H9 (cell line): ENCODE measurements around the gene PLA2G4D. TPM values are rescaled to one million over a fixed set of nuclear protein-coding genes. Genes with fewer than 3 reads are reported as not detected.

Source experiments
- DNase-seq: peaks from one replicate; pipeline ENCODE4 v3.0.0-alpha.2; 2017
- H2AFZ ChIP-seq: one replicate; pipeline ENCODE4 v1.6.1; 2013; ENCODE audit warnings: mild to moderate bottlenecking, low read length, control low read depth, moderate library complexity
- H2AK5ac ChIP-seq: 2 replicates; pipeline ENCODE4 v1.6.1; 2013; ENCODE audit warnings: low read length, control low read depth, mixed read lengths; ENCODE audit not compliant: insufficient read length
- H2BK120ac ChIP-seq: one replicate; pipeline ENCODE4 v1.6.1; 2013; ENCODE audit warnings: low read depth, mild to moderate bottlenecking, low read length, control low read depth, inconsistent platforms; ENCODE audit not compliant: poor library complexity, severe bottlenecking
- H2BK12ac ChIP-seq: 2 replicates; pipeline ENCODE4 v1.6.1; 2013; ENCODE audit warnings: low read length, control low read depth, mixed read lengths, low read depth; ENCODE audit not compliant: insufficient read length
- H2BK15ac ChIP-seq: 2 replicates; pipeline ENCODE4 v1.6.1; 2013; ENCODE audit warnings: low read depth, low read length, control low read depth
- H2BK20ac ChIP-seq: one replicate; pipeline ENCODE4 v1.6.1; 2013; ENCODE audit warnings: low read depth, mild to moderate bottlenecking, low read length, control low read depth, inconsistent platforms; ENCODE audit not compliant: poor library complexity, severe bottlenecking
- H2BK5ac ChIP-seq: 2 replicates; pipeline ENCODE4 v1.6.1; 2013; ENCODE audit warnings: low read length, control low read depth, mixed read lengths; ENCODE audit not compliant: insufficient read length
- H3K14ac ChIP-seq: 2 replicates; pipeline ENCODE4 v1.6.1; 2013; ENCODE audit warnings: low read length, control low read depth; ENCODE audit not compliant: insufficient read depth
- H3K18ac ChIP-seq: 2 replicates; pipeline ENCODE4 v1.6.1; 2013; ENCODE audit warnings: low read depth, mild to moderate bottlenecking, mixed read lengths, low read length, control low read depth; ENCODE audit not compliant: insufficient read length
- H3K23ac ChIP-seq: 2 replicates; pipeline ENCODE4 v1.6.1; 2013; ENCODE audit warnings: low read length, control low read depth, mixed read lengths, low read depth; ENCODE audit not compliant: insufficient read length
- H3K23me2 ChIP-seq: 2 replicates; pipeline ENCODE4 v1.6.1; 2013; ENCODE audit warnings: low read depth, mild to moderate bottlenecking, mixed read lengths, low read length, control low read depth; ENCODE audit not compliant: insufficient read length, poor library complexity, severe bottlenecking
- H3K27ac ChIP-seq: 2 replicates; pipeline ENCODE4 v1.5.1; 2013; ENCODE audit warnings: low read length, control low read depth, mixed read lengths, low read depth; ENCODE audit not compliant: insufficient read length
- H3K27me3 ChIP-seq: 2 replicates; pipeline ENCODE4 v1.6.1; 2013; ENCODE audit warnings: low read length, control low read depth, inconsistent platforms; ENCODE audit not compliant: insufficient read depth
- H3K4ac ChIP-seq: 2 replicates; pipeline ENCODE4 v1.6.1; 2013; ENCODE audit warnings: low read depth, mild to moderate bottlenecking, control low read depth, inconsistent platforms, low read length, moderate library complexity
- H3K4me1 ChIP-seq: 2 replicates; pipeline ENCODE4 v1.6.1; 2013; ENCODE audit warnings: low read length, control low read depth, inconsistent platforms; ENCODE audit not compliant: insufficient read depth
- H3K4me2 ChIP-seq: 2 replicates; pipeline ENCODE4 v1.6.1; 2013; ENCODE audit warnings: low read length, control low read depth, mixed read lengths; ENCODE audit not compliant: insufficient read length, insufficient read depth
- H3K56ac ChIP-seq: 2 replicates; pipeline ENCODE4 v1.6.1; 2013; ENCODE audit warnings: low read depth, mild to moderate bottlenecking, mixed read lengths, low read length, control low read depth; ENCODE audit not compliant: insufficient read length
- H3K79me1 ChIP-seq: 2 replicates; pipeline ENCODE4 v1.6.1; 2013; ENCODE audit warnings: low read depth, mild to moderate bottlenecking, moderate library complexity, low read length, control low read depth, inconsistent platforms; ENCODE audit not compliant: insufficient read depth, poor library complexity, severe bottlenecking
- H3K79me2 ChIP-seq: 2 replicates; pipeline ENCODE4 v1.6.1; 2013; ENCODE audit warnings: low read length, control low read depth, inconsistent platforms; ENCODE audit not compliant: insufficient read depth
- H3K9ac ChIP-seq: 2 replicates; pipeline ENCODE4 v1.6.1; 2013; ENCODE audit warnings: low read length, control low read depth, mixed read lengths; ENCODE audit not compliant: insufficient read length; ENCODE audit errors: extremely low read depth
- H3K9me3 ChIP-seq: one replicate; pipeline ENCODE4 v1.6.1; 2013; ENCODE audit warnings: low read depth, low read length, inconsistent platforms; ENCODE audit not compliant: control insufficient read depth
- H3T11ph ChIP-seq: one replicate; pipeline ENCODE4 v1.6.1; 2013; ENCODE audit warnings: mild to moderate bottlenecking, low read length, control low read depth, inconsistent platforms
- H4K20me1 ChIP-seq: one replicate; pipeline ENCODE4 v1.6.1; 2013; ENCODE audit not compliant: control insufficient read depth, insufficient read length, insufficient read depth
- H4K5ac ChIP-seq: 2 replicates; pipeline ENCODE4 v1.6.1; 2013; ENCODE audit warnings: low read depth, mild to moderate bottlenecking, mixed read lengths, low read length, control low read depth; ENCODE audit not compliant: insufficient read length
- H4K8ac ChIP-seq: replicated peaks from 2 replicates; pipeline ENCODE4 v1.6.1; 2013; ENCODE audit warnings: low read length, control low read depth, mixed read lengths, low read depth; ENCODE audit not compliant: insufficient read length
- H4K91ac ChIP-seq: 2 replicates; pipeline ENCODE4 v1.6.1; 2013; ENCODE audit warnings: low read depth, mild to moderate bottlenecking, moderate library complexity, mixed read lengths, low read length, control low read depth; ENCODE audit not compliant: insufficient read length
- H3K27ac Mint-ChIP-seq, 3 experiments: 2 replicates in 2 of 3; 3 replicates in 1 of 3; pipeline ENCODE4 v1.8.0; 2020 to 2021; ENCODE audit warnings: mixed read lengths in 3 of 3, mild to moderate bottlenecking in 1 of 3, moderate library complexity in 1 of 3
- H3K27me3 Mint-ChIP-seq: 2 replicates; pipeline ENCODE4 v1.8.0; 2021; ENCODE audit warnings: low read depth, mild to moderate bottlenecking, moderate library complexity, mixed read lengths
- H3K36me3 Mint-ChIP-seq, 3 experiments: 2 replicates in 2 of 3; 3 replicates in 1 of 3; pipeline ENCODE4 v1.8.0; 2020 to 2021; ENCODE audit warnings: low read depth in 3 of 3, mixed read lengths in 3 of 3; ENCODE audit not compliant: insufficient read depth in 1 of 3
- H3K4me1 Mint-ChIP-seq, 2 experiments: 2 replicates each; pipeline ENCODE4 v1.8.0; 2020; ENCODE audit warnings: mixed read lengths in 2 of 2
- H3K4me3 Mint-ChIP-seq, 2 experiments: 2 replicates in 1 of 2; 3 replicates in 1 of 2; pipeline ENCODE4 v1.8.0; 2020 to 2021; ENCODE audit warnings: mild to moderate bottlenecking in 2 of 2, mixed read lengths in 2 of 2, moderate library complexity in 1 of 2
- H3K9me3 Mint-ChIP-seq, 2 experiments: 2 replicates in 1 of 2; 3 replicates in 1 of 2; pipeline ENCODE4 v1.8.0; 2020; ENCODE audit warnings: mild to moderate bottlenecking in 2 of 2, mixed read lengths in 2 of 2, moderate library complexity in 1 of 2
- WGBS: extraction: QIAGEN DNeasy Blood & Tissue Kit; methylation state at CpG from one replicate; pipeline ENCODE4 v1.1.7; 2013; ENCODE audit warnings: missing lambda C conversion rate, low lambda C conversion rate, mixed read lengths; ENCODE audit not compliant: insufficient read length; ENCODE audit errors: extremely low coverage; 5-methylcytosine and 5-hydroxymethylcytosine counted together
- total RNA-seq: library from RNA; stranded (reverse); gene quantifications from 2 replicates; pipeline ENCODE4 v1.2.1, GENCODE V29; 2021
- TF ChIP-seq, protein P1 (sequence below): fragments of 200-600 bp; sonication (generic); conservative IDR thresholded peaks from 3 replicates; pipeline ENCODE4 v1.8.0; 2021; ENCODE audit warnings: antibody characterized with exemption, mild to moderate bottlenecking

PLA2G4D gene
- total RNA-seq, 1 experiment from 2014 or later, result 0.33 TPM

DNA sequence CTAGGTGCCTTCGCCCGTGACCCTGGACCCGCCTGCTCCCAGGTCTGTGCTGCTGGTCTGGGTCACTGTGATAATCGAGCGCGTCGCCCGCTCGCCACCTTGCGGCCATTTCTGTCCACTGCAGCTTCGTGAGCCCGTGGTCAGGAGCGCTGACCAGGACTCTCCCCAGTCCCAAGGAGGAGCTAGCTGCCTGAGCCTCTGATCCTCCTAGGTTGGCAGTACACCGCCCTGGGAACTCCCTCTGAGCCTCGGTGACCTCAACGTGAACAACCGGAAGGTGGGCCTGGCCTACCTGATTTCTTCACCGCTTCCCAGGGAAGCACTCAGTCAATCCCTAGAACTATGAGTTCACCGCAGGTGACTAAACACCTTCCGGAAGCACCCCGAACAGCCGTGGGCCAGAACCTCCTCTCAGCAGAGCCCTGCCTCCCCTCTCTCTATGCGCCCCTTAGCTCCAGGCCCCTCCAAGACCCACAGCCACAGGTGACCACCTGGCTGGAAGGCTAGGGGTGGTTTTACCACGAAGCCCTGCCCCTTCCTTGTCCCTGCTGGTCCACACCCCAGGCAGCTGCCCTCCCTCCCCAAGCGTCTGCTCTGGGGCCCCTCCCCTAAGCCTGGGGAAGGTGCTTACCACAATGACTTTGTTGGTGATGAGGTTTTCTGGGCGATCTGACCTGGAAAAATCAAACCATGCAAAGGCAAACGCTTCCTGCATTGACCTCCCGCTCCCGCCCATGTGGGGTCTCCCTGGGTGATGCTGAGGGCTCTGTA is 9.7 kb downstream of the PLA2G4D start:
- no peak overlapping the region for H3K4me3 Mint-ChIP-seq
- peak; percentile 89 for DNase-seq
- Histone ChIP-seq H3K9me3 (no peaks in the 10 kb centered on the region), H2BK5ac (no peak overlapping the region), H3K79me2 (no peaks in the 10 kb centered on the region), H3K4me2 (no peak overlapping the region), H3K23me2 (no peaks in the 10 kb centered on the region), H3K27ac (no peak overlapping the region), H2AFZ (no peak overlapping the region), H3K79me1 (no peaks in the 10 kb centered on the region), H4K20me1 (no peaks in the 10 kb centered on the region), H3K23ac (no peak overlapping the region), H4K5ac (no peak overlapping the region), H2AK5ac (no peak overlapping the region), H2BK120ac (no peak overlapping the region), H3T11ph (no peak overlapping the region), H3K56ac (no peak overlapping the region), H4K8ac (no peak overlapping the region), H4K91ac (no peak overlapping the region), H2BK20ac (no peak overlapping the region), H3K9ac (no peak overlapping the region), H3K14ac (no peak overlapping the region; the same call in 1 of the 2 replicates), H2BK15ac (no peak overlapping the region), H3K4me1 (no peaks in the 10 kb centered on the region; the same call in 1 of the 2 replicates), H3K4ac (no peak overlapping the region), H3K27me3 (no peaks in the 10 kb centered on the region), H3K18ac (no peak overlapping the region), H2BK12ac (no peak overlapping the region)
- peaks cover 27 to 30% of the 10 kb centered on the region in 2 experiments for H3K4me1 Mint-ChIP-seq
- no peaks in the 10 kb centered on the region; a peak in 1 of 5 replicates for H3K9me3 Mint-ChIP-seq
- H3K27me3 Mint-ChIP-seq, result peaks cover 6% of the 10 kb centered on the region
- no peaks in the 10 kb centered on the region for H3K36me3 Mint-ChIP-seq
- no CpG with 5 or more reads among the region's 29 CpGs for WGBS
- no peak overlapping the region; a peak in 1 of 7 replicates for H3K27ac Mint-ChIP-seq
- TF ChIP-seq, protein P1, sequence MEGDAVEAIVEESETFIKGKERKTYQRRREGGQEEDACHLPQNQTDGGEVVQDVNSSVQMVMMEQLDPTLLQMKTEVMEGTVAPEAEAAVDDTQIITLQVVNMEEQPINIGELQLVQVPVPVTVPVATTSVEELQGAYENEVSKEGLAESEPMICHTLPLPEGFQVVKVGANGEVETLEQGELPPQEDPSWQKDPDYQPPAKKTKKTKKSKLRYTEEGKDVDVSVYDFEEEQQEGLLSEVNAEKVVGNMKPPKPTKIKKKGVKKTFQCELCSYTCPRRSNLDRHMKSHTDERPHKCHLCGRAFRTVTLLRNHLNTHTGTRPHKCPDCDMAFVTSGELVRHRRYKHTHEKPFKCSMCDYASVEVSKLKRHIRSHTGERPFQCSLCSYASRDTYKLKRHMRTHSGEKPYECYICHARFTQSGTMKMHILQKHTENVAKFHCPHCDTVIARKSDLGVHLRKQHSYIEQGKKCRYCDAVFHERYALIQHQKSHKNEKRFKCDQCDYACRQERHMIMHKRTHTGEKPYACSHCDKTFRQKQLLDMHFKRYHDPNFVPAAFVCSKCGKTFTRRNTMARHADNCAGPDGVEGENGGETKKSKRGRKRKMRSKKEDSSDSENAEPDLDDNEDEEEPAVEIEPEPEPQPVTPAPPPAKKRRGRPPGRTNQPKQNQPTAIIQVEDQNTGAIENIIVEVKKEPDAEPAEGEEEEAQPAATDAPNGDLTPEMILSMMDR, result peak; percentile 92
